ENCODE results near the gene C1orf50. TPM values are rescaled to one million over a fixed set of nuclear protein-coding genes. Genes with fewer than 3 reads are reported as not detected.

C1orf50 gene
- total RNA-seq, 1 donor from 2014 or later, result 8.7 TPM

DNA sequence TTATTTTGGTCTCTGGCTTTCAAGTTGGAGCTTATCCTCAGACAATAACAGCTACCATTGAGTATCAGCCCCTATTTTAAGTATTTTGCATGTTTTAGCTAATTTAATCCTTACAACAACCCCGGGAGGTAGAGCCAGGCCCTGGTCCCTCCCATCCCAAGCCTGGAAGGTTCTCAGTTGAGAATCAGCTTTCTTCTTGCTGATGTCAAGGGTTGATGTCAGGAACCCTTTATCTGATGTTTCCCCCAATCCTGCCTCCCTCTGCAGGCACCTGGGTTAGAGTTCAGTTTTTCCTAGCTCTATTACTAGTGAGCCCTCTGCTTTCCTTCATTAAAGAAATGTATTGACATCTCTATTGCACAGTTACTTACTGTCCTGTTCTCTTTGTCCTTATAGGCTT lies 53.8 kb downstream of the C1orf50 start:
- intact Hi-C loops (cut with DNase I), result no loop called here
- DNase-seq (ENCODE audit: missing footprints), result no peak
- no peak for ATAC-seq

DNA sequence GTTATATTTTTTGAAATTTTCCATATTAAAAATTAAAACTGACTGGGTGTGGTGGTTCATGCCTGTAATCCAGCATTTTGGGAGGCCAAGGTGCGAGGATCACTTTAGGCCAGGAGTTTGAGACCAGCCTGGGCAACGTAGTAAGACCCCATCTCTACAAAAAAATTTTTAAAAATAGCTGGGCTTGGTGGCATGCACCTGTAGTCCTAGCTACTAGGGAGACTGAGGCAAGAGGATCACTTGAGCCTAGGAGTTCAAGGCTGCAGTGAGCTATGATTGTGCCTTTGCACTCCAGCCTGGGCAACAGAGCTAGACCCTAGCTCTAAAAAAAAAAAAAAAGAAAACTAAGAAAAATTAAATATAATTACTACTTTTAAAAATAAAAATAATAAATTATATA lies 54.6 kb downstream of the C1orf50 start:
- DNase-seq (ENCODE audit: missing footprints) (no peak), ATAC-seq (no peak)
- intact Hi-C loops (cut with DNase I), result no loop called here

DNA sequence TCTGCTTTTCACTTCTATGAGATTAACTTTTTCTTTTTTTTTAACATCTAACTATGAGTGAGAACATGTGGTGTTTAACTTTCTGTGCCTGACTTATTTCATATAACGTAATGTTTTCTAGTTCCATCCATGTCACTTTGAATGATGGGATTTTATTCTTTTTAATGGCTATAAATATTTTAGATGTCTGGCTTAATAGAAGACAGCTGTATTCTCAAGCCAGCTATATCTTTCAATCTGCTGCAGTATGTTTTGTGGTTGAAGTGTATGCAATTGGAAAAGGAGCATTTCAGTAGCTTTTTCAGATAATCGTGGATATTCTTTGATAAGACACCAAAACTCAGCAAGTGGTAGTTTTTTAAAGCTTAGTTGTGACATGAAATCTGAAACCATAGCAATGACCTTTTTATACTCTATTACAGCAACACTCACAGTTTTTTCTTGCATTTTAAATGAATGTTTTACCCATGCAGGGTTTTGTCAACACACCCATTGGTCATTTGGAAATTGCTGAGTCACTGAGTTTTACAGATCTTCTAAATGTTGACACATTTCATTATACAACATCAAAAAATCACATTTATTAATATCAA lies 55.8 kb downstream of the C1orf50 start:
- ATAC-seq (no peak), DNase-seq (ENCODE audit: missing footprints) (no peak)
- intact Hi-C loops (cut with DNase I), result no loop called here

DNA sequence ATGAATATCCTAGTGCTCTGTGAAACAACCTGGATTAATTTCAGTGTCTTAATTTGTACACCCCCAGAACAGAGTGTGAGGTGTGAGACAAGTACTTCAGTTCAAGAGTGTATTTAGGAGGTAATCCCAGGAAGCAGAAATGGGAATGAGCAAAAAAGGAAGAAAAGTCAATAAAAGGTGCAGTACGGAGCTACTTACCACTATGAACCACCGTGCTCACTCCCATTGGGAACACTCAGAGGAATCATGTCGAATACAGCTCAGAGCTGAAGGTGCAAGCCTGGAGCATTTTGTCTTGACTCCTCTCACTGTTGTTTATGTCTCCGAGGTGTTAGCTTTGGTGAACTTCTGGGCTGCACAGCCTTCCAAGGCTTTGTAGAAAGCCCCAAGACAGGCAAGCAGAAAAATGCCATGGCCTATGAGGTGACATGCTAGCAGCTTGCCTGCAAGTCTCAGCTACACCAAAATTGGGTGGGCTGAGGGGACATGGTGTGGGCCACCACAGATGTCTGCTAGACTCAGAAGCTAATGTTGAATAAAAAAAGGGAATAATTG lies 57.5 kb downstream of the C1orf50 start:
- ATAC-seq (no peak), DNase-seq (ENCODE audit: missing footprints) (no peak)
- intact Hi-C loops (cut with DNase I), result no loop called here

DNA sequence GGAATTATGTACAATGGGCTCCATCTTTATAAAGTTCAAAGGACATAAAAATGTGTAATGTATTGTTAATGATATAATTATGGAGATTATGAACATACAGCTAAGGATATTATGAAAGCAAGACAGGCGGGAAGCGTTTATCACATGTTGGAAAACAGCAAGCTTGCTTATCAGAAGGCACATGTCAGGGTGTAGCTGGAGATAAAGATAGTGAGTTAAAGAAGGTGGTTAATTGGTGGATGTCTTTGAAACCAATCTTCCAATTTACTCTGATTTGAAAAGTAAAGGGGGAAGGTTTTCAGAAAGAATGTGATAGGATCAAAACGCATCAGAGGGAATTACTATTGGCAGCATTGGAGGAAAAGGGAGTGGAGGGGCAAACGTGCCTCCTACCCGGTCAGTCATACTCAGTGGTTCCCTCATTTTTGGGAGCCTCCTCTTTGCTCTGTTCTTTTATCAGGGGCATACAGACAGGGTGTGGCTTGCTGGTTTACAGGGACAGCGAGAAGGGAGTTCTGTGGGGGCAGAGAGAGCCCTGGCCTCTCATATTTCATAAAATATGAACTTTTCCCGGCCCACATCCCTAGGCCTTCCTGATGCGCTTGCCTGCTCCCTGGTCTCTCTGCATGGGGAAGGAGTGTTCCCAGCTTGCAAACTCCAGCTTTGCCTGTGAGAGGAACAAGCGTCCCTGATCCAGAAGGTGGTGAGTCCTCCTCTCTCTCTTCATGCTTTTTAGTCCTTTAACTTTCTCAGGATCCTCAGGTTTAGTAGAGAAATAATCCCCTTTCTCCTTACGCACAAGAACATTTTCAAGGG lies 58.2 kb downstream of the C1orf50 start:
- no peak for ATAC-seq
- no peak for DNase-seq (ENCODE audit: missing footprints)

More for the DNA sequence above, 58.2 kb downstream of the C1orf50 start:
- intact Hi-C loops (cut with DNase I), result no loop called here

Other genes with a start within 250 kb of the C1orf50 start
- gene PPIH, start 108.8 kb upstream of the C1orf50 start, total RNA-seq, result 20.1 TPM
- gene YBX1, start 84.8 kb upstream of the C1orf50 start, total RNA-seq, result 856 TPM
- not detected for gene CLDN19, start 27.0 kb upstream of the C1orf50 start, total RNA-seq
- 9.3 TPM for gene P3H1, start 221 bp upstream of the C1orf50 start, total RNA-seq
- not detected for gene TMEM269, start 17.7 kb downstream of the C1orf50 start, total RNA-seq
- 2.7 TPM for gene ERMAP, start 49.9 kb downstream of the C1orf50 start, total RNA-seq
- 15.3 TPM for gene SVBP, start 50.1 kb downstream of the C1orf50 start, total RNA-seq
- 7.7 TPM for gene ZNF691, start 79.4 kb downstream of the C1orf50 start, total RNA-seq
- 46.4 TPM for gene SLC2A1, start 191.6 kb downstream of the C1orf50 start, total RNA-seq

Data from Right ventricle myocardium inferior (tissue), 1 donor.